ENCODE measurements around the gene NRN1.
"Not testable (repeated sequence)": the region's sequence is repeated elsewhere in the genome, so short reads cannot be mapped to it uniquely, and the experiment has no call there.

NRN1 gene

GRCh38 chr6:5981126-5982026, 25.3 kb downstream of the NRN1 start:
- DNase-seq (ENCODE audit: low read depth): no peak

GRCh38 chr6:5979650-5980420, 26.9 kb downstream of the NRN1 start:
- DNase-seq (ENCODE audit: low read depth): no peak

GRCh38 chr6:5976811-5977210, 29.9 kb downstream of the NRN1 start:
- no peak for DNase-seq (ENCODE audit: low read depth)

GRCh38 chr6:5968817-5969734, 37.6 kb downstream of the NRN1 start:
- DNase-seq (ENCODE audit: low read depth): no peak

- not testable (repeated sequence) for DNase-seq (ENCODE audit: low read depth)
Observed at GRCh38 chr6:5968036-5968435, 38.7 kb downstream of the NRN1 start.

GRCh38 chr6:5967594-5967993, 39.1 kb downstream of the NRN1 start:
- DNase-seq (ENCODE audit: low read depth): no peak

- DNase-seq (ENCODE audit: low read depth): no peak
Observed at GRCh38 chr6:5962794-5963193, 43.9 kb downstream of the NRN1 start.

- DNase-seq (ENCODE audit: low read depth): no peak
Observed at GRCh38 chr6:5961836-5962235, 44.9 kb downstream of the NRN1 start.

- DNase-seq (ENCODE audit: low read depth): no peak
Observed at GRCh38 chr6:5960456-5960855, 46.3 kb downstream of the NRN1 start.

GRCh38 chr6:5958921-5959320, 47.8 kb downstream of the NRN1 start:
- no peak for DNase-seq (ENCODE audit: low read depth)

- DNase-seq (ENCODE audit: low read depth): no peak
Observed at GRCh38 chr6:5956939-5957338, 49.8 kb downstream of the NRN1 start.

GRCh38 chr6:5950361-5950785, 56.4 kb downstream of the NRN1 start:
- DNase-seq (ENCODE audit: low read depth): no peak
